Cerebellar nuclear complex (tissue), 1 donor: ENCODE results near the gene THUMPD2.
"Not testable (repeated sequence)": the region's sequence is repeated elsewhere in the genome, so short reads cannot be mapped to it uniquely, and the experiment has no call there.

Source experiments
- DNase-seq, 2 experiments: peaks; one replicate each; lab custom pipeline; 2025; lab: John Stamatoyannopoulos, UW

THUMPD2 gene, protein sequence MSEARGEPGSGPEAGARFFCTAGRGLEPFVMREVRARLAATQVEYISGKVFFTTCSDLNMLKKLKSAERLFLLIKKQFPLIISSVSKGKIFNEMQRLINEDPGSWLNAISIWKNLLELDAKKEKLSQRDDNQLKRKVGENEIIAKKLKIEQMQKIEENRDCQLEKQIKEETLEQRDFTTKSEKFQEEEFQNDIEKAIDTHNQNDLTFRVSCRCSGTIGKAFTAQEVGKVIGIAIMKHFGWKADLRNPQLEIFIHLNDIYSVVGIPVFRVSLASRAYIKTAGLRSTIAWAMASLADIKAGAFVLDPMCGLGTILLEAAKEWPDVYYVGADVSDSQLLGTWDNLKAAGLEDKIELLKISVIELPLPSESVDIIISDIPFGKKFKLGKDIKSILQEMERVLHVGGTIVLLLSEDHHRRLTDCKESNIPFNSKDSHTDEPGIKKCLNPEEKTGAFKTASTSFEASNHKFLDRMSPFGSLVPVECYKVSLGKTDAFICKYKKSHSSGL

DNA sequence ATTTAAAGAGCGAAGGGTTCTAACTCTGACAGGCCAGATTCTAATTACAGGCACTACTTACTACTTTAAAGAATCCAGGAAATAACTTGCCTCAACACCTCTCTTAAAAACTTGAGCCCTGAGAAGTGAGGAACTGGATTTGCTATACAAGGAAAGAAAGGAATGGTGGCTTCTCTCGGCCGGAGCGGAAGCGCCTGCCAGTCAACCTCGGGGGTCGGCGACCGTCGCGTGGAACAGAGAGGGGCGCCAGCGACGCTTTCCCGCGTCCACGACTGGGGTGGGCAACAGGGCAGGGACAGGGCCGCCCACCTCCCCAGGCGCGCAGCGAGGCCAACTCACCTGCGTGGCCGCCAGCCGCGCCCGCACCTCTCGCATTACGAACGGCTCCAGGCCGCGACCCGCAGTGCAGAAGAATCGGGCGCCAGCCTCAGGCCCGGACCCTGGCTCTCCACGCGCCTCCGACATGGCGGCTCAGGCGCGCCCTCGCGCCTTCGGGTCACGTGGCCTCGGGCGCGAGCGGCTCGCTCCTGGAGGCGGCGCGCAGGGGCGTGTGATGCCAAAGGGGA lies at the start of gene THUMPD2:
THUMPD2 (minus strand) TSS at position 484 of the 566 bp plus-strand sequence; CDS start at position 465, 19 bp downstream.
- DNase-seq, result no peak

DNA sequence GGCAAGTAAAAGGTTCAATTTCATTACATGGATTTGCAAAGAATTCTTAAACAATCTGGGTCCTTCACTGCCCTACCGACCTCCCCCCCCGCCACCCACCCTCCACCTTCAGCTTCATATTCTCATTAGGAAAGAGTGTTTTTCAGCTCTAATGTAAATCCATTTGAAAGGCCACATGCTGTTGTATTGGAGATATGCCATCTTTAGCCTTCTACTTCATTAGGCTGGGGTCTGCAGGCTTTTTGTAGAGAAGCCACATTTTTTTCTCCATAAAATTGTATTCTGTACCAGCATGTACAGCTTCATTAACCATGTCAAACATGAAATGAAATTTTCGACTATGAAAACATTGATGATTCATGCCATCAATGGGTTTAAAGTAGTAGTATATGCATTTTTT lies 42.8 kb upstream of the THUMPD2 start:
- DNase-seq, result no peak

DNA sequence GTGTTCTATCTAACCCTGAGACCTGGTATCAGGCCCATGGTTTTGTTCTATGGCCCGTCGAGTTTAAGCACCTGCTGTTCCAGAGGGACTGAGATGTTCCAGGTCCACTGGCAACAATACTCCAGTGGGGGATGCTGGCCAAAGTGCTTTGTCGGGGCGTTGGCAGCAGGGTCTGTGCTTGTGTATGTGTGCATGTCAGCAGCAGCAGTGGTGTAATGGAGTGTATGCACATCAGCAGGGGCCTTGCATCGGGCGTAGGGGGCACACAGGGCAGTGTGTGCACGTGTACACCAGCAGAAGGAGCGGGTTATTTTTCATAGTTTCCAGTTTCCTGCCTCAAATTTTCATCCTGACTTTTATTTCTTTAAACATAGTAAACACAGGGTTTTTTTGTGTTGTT lies 37.8 kb upstream of the THUMPD2 start:
- no peak for DNase-seq

DNA sequence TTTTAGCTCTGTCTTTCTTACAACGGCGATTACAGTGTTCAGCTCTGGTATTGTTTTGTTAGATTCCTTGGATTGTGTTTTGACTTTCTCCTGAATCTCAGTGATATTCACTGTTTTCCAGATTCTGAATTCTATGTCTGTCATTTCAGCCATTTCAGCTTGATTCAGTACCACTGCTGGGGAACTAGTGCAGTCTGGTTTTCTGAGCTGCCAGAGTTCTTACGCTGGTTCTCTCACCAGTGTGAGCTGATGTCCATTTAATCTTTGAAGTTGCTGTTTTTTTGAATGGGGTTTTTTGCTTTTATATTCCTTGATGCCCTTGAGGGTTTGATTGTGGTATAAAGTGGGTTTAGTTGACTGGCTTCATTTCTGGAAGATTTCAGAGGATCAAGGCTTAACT lies 37.4 kb upstream of the THUMPD2 start:
- no peak for DNase-seq

DNA sequence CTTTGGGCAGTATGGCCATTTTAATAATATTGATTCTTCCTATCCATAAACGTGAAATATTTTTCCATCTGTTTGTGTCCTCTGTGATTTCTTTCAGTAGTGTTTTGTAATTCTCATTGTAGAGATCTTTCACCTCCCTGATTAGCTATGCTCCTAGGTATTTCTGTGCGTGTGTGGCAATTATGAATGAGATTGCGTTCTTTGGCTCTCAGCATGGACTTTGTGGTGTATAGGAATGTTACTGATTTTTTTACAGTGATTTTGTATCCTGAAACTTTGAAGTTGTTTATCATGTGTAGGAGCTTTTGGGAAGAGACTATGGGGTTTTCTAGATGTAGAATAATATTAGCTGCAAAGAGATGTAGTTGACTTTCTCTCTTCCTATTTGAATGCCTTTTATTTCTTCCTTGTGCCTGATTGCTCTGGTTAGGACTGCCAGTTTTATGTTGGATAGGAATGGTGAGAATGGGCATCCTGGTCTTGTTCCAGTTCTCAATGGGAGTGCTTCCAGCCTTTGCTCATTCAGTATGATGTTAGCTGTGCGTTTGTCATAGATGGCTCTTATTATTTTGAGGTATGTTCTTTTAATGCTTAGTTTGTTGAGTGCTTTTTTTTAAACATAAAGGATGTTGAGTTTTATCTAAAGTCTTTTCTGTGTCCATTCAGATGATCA lies 27.0 kb upstream of the THUMPD2 start:
- peak; percentile 11 to 18 for DNase-seq

DNA sequence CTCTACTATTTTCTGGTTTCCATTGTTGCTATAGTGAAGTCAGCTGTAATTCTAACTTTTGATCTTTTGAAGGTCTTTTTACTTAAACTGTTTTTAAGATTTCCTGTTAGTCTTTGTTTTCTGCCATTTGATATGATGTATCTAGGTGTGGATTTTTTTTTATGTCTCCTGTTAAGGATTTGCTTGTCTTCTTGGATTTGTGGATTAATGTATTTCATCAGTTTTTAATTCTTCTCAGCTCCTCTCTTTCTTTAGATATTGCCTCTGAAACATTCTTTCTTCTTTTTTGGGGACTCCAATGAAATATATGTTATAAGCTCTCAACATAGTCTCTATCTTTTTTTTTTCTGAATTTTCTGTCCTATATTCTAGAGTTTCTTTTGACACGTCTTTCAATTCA lies 24.8 kb upstream of the THUMPD2 start:
- no peak for DNase-seq

DNA sequence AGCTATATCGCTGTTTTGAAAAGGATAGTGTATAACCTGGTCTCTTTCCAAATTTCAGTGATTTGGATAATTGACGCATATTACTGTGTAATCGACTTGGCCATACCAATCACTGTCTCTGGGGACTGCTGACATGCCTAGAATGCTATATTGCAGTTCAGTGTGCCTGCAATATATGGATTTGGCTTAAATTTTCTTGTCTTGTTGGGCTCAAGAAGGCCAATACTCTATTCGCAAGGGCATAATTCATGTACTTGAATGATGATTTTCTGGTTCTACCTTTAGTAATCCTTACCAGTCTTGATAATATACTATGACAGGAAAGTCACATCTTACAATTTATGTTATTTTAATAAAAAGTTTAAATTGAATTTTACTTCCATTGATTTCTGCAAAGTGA lies 21.7 kb upstream of the THUMPD2 start:
- DNase-seq, result no peak

DNA sequence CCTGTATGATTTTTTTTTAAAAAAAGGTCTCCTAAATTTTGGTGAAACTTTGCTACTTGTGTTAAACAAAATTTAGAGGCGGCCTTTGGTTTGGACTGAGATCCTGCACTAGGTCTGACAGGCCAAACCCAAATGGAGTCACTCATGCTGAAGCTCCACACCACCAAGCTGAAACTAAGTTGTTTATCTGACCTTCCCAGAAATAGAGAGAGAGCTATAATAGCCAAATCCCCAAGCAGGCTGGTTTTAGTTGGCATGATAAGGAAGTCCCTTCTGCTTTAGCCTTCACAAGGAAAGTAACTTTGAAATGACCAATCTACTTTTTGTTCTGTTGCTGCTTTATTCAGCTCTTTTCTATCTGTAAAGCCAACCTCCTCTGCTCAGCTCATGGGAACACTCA lies 17.1 kb upstream of the THUMPD2 start:
- DNase-seq, result no peak

DNA sequence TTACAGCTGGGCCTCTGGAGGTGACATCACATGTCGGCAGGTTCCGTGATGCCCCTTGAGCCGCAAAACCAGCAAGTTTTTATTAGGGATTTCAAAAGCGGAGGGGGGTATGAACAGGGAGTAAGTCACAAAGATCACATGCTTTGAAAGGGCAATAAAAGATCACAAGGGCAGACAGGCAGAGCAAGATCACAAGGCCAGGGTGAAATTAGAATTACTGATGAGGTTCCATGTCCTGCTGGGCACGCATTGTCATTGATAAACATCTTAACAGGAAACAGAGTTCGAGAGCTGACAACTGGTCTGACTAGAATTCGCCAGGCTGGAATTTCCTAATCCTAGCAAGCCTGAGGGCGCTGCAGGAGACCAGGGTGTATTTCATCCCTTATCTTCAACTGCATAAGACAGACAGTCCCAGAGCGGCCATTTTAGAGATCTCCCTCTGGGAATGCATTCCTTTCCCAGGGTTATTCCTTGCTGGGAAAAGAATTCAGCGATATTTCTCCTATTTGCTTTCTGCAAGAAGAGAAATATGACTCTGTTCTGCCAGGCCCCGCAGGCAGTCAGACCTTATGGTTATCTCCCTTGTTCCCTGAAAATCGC lies 11.3 kb upstream of the THUMPD2 start:
- DNase-seq, result not testable (repeated sequence)

DNA sequence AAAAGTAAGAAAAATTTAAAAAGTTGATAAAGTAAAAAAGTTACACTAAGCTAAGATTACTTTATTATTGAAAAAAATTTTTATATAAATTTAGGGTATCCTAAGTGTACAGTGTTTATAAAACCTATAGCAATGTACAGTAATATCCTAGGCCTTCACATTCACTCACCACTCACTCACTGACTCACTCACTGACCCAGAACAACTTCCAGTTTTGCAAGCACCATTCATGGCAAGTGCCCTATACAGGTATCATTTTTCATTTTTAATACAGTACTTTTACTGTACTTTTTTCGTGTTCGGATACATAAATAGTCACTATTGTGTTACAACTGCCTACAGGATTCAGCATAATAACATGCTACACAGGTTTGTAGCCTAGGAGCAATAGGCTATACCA lies 8.9 kb upstream of the THUMPD2 start:
- DNase-seq, result no peak

DNA sequence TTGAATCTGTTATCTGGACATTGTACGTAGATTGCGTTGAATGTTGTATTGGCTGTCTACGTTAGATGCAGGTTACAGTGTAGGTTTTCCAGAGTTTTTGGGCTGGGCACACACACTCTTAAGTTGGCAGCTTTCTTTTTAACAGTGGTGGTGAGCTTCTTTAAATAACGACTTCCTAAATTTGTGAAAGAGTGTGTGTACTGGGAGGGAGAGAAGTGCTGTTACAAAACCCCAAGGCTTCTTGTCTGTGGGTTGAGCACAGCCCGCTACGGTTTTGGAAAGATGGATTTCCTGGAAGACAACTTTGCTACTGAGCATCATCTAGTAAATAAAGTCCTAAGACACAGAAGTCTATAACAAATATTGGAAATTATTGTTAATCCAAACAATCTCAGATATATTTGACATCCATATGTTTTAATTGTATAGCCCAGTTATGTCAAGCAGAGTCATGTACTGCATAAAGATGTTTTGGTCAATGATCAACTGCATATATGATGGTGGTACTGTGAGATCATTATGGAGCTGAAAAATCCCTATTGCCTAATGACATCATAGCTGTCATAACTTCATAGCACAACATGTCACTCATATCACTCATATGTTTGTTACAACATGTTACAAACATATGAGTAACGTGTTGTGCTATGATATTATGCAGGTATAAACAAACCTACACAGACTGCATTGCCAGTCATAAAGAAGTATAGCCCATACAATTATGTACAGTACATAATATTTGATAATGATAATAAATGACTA lies 7.9 kb upstream of the THUMPD2 start:
- DNase-seq, result no peak

DNA sequence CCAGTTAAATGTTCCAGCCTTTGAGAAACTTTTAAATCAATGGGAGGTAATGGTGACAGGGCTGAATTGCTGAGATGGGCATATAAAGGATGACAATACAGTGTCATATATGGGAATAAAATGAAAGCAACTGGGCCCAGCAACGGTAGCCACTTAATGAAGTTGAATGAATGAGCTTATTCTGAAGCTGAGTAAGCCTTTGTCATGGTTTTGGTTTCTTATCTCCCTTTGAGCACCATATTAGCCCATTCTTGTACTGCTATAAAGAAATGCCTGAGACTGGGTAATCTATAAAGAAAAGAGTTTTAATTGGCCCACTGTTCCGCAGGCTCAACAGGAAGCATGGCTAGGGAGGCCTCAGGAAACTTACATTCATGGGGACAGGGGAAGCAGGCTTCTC lies 3.5 kb upstream of the THUMPD2 start:
- DNase-seq, result no peak

DNA sequence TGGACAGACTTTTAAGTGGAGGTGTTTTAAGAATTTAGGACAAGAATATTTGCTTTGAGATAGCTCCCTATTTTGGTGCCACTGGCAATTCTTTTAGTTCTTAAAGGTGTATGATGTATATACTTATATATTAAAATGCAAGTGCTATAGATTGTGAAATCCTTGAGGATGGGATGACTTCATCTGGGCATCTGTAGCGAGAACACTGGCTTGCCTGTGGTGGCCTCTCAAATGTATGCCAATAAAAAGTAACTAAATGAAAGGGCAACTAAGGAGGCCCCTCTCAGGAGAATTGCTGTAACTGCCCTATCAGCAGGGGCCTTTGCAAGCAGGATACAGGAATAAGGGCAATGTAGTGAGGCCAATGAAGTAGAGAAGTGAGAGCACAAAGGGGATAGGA lies 2.6 kb upstream of the THUMPD2 start:
- no peak for DNase-seq

DNA sequence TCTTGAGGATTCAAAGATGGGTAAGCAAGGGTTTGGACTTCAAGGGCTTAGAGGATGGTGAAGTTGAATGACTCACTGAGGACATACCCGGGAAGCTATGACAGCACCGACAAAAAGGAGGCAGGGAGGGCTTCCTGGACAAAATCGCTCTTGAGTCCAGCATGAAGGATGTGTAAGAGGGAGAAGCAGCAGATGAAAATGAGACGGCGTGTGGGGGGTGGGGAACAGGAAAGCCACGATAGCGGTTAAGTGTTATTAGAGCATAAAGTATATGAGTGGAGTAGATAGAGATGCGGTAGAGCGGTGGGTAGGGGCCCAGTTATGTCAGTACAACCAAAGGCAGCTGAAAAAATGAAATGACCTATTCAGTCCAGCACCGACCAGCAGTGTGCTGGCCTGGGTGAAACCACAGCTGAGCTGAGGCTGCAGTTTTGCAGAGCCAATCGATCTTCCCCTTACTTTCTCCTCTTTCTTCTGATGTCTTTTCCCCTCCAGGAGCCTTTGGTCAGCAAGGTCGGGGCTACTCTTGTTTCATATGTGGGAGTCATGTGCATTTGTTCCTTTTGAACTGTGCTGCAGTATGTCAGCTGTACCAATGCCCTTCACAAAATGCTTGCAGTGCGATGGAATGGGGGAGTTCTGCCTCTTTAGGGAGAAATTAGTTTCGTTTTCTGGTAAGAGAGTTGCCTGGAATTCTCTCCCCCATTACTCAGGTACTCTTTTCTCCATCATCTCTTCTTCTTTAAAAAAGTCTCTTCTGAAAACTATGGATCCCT lies 2.0 kb upstream of the THUMPD2 start:
- DNase-seq, result no peak

DNA sequence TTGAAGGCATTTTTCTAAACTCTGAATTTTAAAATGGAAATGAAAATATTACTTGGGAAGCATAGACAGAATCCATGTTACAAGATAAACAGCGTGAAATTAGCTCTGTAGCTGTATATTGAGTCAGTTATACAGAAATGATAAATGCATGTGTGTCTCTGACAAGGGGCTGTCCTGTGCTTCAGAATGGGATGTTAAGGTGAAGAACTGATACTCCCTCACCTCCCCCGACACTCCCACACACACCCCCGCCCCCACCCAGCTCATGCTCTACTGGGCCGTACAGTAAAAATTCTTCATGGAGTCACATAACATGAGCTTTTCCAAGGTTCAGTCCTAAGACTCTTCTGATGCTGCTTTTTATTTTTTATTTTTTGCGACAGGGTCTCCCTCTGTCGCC lies 869 bp upstream of the THUMPD2 start:
- no peak for DNase-seq

DNA sequence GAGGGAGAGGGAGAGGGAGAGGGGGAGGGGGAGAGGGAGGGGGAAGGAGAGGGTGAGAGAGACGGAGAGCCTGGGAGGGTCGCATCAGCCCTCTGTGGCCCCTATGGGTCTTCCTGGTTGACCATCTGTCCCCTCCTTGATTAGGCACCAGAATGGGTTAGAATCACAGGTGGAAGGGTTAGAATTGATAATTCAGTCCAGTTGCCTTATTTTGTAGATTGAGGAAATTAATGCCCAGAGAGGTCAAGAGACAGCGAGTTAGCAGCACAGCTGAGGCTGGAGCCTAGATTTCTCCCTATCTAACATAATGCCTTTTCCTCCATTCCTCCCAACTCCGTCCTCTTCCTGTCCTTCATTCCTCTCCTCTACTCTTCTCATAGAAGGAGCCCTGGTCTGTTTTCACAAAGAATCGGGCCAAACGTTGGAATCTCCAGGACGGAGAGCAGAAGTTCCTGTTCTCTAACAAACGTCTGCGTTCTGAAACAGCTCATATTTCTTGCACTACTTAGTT lies 338 bp upstream of the THUMPD2 start:
- no peak for DNase-seq

DNA sequence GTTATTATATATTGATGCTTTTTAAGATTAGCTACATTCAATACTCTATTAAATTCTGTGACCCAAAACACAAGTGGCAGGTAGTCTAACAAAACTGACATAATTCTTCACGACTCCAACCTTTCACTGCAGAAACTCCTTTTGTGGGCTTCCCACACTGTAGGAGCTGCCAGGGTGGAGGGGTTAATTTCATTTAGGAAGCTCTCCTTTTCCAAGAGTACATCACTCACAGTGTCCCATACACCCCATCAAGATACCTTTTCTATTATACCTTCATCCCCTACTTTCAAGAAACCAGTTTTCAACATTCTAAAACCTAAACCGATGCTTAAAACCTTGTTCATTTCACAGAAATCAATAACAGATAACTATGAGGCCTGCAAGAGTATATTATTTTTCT lies 825 bp downstream of the THUMPD2 start:
- DNase-seq, result no peak

DNA sequence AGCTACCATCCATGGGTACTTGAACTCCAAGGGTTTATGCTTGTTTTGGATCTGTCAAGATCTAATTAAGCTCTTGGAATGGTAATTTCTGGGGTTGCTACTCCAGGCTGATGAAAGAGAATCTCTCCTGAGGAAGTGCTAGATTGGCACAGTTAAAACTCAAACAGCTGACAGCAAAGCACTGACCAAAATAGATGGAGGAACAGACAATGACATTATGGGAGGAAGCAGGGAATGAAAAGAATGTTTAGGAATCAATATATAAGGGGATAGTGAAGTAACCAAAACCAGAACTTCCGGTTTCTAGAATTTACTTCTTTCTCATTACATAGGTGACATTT lies 6.3 kb downstream of the THUMPD2 start:
- no peak for DNase-seq

DNA sequence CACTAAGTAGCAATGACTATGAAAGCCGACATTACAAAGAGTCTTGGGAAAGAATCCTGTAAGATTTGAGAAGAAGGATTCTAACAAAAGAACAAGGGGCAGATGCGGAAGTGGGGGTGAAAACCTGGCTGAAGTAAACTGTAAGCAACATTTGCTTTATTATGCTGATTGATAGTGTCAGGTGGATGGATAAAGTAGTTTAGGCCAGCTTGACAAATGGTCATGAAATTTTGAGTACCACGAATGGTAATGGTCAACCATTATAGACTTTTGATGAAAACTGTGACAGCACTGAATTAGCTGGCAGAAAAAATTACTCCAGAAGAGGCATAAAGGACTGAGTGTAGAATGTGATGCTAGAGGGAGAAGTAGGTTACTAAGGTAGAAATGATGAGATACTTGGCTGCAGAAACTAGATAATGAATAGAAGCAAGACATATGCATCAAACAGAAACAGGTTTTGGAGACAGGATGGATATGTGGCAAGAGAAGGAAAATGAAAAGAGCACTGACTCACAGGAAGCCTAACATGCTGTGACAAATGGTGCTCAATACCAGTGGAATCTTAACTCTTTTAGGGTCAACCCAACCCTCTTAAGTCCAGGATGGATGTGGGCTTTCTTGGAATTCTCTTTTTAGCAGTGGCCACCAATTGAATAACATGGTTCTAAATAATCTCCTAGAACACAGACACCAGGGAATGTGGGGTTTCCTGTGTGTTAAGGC lies 6.8 kb downstream of the THUMPD2 start:
- no peak for DNase-seq

DNA sequence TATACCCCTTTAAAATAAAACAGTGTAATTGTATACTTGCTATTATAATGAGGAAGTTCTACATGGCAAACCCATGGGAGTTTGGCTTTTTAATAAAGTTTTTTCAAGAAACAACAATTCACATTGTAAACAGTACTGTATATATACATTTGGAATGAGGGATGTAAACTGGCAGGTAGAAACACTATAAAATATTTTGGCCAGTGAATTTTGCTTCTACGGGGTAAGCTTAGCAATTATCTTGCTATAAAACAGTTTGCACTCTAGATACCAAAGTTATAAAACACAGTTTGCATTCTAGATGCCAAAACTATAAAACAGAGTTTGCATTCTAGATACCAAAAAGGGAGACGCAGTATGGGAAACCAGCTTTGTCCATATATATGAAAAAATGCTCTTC lies 16.6 kb downstream of the THUMPD2 start:
- DNase-seq, result no peak
